Germinal center (tissue), 1 donor: ENCODE data around the gene U2AF2.

ENCODE experiments used
- DNase-seq: peaks from one replicate; pipeline ENCODE4 v3.0.0; 2012; ENCODE audit warnings: mixed read lengths, low spot score

U2AF2 gene

DNA sequence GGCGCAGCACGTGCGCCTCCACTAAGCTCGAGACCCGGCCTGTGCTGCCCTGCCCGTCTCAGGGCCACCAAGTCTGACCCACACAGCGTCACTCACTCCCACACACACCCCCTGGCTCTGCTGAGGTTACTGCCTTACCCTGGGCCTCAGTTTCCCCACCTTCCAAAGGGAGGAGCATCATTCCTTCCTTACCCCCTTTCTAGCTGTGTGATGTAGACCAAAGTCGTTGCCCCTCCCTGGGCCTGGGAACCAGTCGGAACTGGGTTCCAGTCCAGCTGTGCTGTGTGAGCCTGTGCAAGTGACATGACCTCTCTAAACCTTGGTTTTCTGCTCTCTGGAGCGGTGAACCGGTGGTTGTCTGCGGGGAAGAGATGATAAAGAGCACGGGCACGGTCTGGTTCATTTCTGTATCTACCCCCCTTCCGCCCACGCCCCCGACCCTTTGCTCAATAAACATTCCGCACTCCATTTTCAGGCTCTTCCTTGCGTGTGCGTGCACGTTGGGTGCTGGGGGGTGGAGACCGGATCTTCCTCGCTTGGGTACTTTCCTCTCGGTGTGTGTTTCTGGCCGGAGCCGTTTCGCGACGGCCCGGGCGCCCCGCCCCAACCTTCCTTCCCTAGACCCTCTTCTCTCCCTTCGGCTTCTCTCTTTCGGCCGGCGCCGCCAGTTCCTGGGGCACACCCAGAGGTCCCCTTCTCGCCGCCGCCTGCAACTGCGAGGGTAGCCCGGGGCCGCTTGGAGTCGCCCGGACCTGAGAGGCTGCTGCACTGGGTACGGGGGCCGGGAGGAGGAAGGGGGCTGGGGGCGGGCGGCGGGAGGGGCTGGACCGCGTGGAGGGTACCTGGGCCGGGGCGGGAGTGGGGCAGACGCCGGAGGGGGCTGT is 11.6 kb upstream of the U2AF2 start, which contains the start of gene ZNF581:
TSS of gene ZNF581 (plus strand) at position 647 of the 884 bp plus-strand sequence. CDS start 923 bp downstream, outside the sequence.
- DNase-seq: peak; percentile 80

DNA sequence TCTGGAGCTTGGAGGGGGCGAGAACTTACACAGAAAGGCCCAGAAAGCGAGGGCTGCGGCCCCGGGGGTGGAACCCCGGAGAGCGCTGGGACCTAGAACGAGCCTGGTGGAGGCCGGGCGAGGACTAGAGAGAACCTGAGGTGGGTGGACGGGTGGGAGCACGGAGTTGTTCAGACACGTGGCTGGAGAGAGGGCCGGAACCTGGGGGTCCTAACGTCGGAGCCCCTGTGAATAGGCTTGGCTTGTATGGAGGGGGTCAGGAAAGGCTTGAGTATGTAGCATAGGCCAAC is 11.0 kb upstream of the U2AF2 start:
- no peak for DNase-seq

DNA sequence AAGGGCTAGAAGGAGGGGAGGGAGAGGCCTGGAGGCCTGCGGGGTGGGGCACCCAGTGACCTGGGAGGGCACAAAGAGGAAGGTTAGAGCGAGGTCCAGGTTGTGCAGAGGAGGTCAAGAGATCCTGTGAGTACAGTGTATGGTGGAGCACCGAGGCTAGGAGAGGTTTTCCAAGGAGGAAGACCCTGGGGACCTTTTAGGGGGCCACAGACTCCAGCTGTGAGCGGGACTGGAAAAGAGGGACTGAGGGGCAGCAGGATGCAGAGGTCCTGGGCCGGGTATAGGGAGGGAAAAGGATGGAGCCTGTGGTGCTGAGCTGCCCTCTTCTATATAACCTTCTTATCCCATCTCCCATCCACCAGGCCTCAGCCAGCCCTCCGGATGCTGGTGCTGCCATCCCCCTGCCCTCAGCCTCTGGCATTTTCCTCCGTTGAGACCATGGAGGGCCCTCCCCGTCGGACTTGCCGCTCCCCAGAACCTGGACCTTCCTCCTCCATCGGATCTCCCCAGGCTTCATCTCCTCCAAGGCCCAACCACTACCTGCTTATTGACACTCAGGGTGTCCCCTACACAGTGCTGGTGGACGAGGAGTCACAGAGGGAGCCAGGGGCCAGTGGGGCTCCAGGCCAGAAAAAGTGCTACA is 10.5 kb upstream of the U2AF2 start:
- no peak for DNase-seq

DNA sequence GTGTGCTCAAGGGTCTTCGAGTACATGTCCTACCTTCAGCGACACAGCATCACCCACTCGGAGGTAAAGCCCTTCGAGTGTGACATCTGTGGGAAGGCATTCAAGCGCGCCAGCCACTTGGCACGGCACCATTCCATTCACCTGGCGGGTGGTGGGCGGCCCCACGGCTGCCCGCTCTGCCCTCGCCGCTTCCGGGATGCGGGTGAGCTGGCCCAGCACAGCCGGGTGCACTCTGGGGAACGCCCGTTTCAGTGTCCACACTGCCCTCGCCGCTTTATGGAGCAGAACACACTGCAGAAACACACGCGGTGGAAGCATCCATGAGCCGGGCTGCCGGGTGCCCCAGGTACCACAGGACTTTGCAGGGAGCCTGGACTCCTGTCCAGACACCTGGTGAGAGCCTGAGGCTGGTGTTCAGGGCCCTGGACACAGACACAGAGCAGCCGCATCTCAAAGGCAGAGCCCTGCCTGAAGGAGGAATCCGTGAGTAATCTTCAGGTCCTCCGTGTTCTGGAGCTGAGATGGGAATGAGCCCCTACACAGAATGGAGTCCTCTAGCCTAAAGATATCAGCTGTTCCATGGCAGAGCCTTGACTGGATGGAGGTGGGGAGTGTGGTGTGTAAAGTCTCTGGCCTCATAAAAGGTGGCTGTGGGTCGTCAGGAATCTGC is 9.9 kb upstream of the U2AF2 start:
- DNase-seq: peak; percentile 49

DNA sequence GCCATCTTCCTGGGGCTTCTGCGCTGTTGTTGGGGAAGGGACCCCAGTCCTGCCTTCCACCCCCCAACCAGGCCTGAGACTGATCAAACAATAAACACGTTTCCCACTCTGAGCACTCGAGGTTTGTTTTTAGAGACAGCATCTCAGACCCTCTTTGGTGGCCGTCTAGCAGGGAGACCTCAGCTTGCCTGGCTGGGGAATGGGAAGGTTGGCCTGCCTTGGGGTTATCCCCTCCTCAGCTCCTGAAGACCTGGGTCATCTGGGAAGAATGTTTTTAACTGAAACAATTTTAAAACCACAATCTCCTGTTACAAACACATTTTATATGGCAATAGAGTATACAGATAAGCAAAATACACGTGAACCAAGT is 9.3 kb upstream of the U2AF2 start:
- no peak for DNase-seq

DNA sequence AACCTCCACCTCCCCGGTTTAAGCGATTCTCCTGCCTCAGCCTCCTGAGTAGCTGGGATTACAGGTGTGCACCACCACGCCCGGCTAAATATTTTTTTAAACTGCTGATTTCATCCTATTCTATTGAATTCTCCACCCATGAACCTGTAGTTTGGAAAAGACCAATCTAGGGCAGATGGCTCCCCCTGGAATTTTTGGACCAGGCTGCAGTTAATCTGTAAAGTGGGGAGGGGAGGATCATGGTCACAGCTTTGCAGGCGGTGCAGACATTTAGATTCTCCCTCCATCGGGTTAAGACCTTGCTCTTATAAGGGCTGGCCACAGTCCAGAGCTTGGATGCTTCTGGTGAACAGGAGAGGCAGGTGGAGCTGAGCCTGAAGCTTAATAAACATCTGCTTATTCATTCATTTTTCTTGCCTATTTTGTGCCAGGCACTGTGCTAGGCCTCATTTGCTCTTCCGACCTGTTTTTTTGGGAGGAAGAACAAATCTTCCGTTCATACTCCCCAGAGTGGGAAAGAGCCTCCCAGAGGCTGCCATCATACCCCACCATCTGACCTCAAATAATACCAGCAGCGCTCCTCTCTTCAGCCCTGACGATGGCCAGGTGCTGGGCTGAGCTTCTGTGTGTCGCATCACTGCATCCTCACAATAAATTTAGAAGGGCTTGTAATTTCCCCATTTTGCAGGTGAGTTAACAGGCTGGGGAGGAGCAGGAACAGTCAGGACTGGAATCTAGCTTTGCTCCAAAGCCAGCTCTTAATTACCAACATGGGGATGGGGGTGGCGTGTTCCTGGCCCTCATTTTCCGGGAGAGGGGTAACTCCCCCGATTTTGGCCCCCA is 7.7 kb upstream of the U2AF2 start:
- DNase-seq: peak; percentile 73

DNA sequence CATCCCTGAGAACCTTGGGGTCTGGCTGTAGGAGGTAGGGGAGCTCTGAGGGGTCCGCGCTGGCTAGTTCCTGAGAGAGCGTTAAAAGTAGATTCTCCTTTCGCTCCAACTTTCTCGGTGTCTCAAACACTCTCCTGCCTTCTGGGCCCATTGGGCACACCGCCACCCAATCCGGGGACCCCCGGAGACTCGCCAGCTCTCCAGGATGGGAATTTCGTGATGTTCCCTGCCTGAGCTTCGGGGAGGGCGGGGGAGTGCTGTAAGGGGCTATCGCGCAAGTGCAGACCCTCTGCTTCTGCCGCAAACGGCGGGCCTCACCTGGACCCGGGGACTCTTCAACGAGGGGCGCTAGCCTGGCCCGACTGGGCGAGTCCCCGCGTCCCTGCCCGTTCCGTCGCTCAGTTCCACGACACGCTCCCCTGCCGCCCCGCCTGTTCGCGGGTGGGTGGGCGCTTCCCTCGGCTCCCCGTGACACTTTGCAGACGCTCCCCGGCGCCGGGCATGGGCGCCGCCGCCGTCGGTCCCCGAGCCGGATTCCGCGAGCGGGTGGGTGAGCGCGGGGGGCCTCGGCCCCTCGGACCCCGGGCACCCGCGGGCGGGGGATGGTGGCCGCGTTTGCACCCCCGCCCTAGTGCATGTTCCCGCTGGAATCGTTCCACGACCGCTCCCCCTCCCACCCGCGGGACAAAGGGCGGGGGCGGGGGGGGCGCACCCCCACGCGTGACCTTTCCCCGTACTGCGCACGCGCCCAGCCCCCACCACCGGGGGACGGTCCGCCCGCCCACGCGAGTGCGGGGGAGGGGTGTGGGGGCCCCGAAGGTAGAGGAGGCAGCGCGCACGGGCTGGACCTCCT is 6.9 kb upstream of the U2AF2 start, which contains the start of gene CCDC106:
TSS of gene CCDC106 (plus strand) at position 481 of the 853 bp plus-strand sequence. CDS start 835 bp downstream, outside the sequence.
- DNase-seq: peak; percentile 54

DNA sequence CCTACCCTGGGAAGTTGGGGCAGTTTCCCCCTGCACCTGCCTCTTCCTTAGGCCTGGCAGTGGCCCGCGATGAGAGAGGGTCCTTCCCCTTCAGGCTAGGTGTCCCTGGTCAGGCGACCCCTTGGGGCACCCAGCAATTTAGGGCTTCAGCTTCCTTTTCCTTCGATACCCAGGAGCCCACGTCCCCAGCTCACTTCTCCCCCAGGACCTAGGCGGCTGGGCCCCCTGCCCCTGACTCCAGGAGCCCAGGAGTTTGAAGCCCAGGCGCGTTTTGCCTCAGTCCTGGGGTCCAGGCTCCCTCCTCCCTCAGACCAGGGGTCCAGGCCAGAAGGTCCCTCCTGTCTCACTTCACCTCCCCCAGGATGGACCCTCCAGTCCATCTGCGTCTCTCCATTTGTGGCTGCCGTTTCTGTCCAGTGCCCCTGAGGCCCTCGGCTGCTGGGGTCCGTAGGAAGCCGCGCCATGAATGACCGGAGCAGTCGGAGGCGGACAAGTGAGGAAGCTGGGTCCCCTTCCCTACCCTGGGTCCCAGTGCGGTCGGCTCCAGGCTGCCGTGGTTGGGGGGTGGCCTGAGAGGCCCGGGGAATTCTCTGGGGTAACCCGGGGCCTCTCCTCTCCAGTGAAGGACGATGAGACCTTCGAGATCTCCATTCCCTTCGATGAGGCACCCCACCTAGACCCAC is 6.1 kb upstream of the U2AF2 start:
- DNase-seq: no peak

DNA sequence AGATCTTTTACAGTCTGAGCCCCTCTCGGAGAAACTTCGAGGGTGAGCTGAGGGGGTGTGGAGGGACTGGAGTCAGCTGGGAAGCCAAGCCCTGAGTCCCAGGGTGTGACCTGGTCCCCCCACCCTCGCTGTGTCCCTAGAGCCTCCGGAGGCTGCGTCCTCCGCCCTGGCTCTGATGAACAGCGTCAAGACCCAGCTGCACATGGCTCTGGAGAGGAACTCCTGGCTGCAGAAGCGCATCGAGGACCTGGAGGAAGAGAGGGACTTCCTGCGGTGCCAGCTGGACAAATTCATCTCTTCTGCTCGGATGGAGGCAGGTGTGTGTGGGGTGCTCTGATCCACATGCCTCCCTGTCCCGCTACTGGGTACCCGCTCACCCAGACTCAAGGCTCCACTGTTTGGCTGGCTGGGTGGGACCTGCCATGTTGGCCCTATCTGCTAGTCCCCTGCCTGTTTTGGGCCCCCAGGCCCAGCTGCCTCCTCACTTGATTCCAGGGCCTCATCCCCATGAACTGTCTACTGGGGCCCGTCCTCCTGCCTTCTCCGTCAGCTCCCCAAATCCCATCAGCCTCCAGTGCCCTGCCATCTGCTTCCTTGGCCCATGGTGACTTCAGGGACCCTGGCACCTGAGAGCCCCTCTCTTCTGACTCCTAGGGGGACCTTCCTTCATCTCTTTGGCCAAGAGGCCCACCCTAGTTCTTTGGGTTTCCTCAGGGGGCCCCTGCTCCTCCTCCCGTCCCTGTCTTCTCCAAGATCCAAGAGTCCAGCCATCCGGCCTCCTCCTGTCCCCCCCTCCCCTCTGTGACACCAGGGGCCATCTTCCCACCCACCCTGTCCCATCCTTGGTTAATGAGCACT is 5.3 kb upstream of the U2AF2 start:
- DNase-seq: no peak

DNA sequence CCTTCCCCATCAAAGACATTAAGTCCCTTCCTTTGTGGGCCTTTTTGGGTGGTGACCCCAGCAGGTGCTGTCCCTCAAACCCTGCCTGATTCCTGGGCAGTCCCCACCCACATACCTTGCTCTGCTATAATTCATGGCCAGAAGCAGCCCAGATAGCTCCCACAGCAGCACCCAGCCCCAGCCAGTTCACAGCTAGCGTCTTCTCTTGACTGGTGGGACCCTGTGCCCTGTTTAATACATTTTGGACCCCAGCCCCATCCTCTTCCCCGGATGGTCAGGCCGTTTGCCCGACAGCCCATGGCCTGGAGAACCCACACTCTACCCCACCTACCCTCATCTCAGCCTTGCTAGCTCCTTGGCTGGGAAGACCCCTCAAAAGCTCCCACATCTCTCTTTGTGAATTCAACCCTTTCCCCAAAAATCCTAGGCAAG is 4.7 kb upstream of the U2AF2 start:
- no peak for DNase-seq

DNA sequence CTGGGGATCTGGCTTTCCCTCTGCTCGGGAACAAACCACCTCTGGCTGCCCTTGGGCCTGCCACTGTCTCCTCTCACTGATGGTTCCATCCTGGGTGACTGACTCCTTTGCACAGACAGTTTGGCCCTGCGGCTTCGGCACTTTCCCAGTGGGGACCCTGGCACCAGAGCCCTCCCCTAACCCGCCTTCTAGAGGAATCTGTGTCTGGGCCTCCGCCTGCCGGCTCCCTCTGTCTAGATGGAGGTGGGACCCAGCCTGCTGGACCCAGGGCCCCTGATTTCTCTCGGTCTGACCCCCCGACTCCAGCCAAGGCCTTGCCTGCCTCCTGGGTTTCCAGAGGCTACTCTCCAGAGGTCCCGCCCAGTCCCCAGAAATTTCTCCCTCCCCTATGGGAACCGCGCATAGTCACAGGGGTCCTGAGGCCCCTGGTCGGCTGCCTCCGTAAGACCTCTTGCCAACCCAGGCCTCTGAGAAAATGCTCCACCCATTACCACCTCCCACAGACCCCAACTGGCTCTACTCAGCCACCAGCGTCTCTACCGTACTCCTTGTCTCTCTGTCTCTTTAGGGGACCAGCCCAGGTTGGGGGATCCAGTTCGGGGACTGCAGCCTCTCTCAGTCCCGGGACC is 4.1 kb upstream of the U2AF2 start:
- no peak for DNase-seq

DNA sequence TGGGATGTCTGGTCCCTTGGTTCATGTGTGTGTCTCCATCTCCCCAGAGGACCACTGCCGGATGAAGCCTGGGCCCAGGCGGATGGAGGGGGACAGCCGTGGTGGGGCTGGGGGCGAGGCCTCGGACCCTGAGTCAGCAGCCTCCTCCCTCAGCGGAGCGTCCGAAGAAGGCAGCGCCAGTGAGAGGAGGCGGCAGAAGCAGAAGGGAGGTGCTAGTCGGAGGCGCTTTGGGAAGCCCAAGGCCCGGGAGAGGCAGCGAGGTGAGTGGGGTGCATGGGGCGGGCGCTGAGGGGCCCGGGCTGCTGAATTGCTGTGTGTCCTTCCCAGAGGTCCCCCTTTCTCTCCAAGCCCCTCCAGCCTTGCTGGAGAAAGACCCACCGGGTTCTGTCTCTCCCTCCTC is 3.6 kb upstream of the U2AF2 start:
- no peak for DNase-seq

DNA sequence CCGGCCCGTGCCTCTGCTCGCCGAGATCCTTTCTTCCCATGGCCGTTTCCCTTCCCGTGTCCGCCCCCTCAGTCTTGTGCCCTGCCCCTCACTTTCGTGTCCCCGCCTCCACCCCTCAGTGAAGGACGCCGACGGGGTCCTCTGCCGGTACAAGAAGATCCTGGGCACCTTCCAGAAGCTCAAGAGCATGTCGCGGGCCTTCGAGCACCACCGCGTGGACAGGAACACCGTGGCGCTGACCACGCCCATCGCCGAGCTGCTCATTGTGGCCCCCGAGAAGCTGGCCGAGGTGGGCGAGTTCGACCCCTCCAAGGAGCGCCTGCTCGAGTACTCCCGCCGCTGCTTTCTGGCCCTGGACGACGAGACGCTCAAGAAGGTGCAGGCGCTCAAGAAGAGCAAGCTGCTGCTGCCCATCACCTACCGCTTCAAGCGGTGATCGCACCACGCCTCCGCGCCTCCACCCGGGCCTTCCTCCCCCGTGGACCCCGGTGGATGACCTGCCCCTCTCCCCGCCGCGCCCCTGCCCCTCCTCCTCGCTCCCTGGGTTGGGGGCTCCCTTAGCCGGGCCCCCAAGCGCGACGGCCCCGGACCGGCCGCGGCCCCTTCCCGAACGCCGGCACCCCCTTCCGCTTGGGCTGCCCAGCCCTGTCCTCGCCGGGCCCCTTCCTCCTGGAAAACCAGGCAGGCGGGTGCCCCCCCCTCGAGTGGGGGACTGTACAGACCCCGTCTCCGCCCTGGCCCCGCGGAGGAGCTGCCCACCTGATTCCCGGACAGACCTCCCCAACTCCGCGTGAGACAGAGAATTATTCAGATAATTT is 2.3 kb upstream of the U2AF2 start:
- DNase-seq: no peak

DNA sequence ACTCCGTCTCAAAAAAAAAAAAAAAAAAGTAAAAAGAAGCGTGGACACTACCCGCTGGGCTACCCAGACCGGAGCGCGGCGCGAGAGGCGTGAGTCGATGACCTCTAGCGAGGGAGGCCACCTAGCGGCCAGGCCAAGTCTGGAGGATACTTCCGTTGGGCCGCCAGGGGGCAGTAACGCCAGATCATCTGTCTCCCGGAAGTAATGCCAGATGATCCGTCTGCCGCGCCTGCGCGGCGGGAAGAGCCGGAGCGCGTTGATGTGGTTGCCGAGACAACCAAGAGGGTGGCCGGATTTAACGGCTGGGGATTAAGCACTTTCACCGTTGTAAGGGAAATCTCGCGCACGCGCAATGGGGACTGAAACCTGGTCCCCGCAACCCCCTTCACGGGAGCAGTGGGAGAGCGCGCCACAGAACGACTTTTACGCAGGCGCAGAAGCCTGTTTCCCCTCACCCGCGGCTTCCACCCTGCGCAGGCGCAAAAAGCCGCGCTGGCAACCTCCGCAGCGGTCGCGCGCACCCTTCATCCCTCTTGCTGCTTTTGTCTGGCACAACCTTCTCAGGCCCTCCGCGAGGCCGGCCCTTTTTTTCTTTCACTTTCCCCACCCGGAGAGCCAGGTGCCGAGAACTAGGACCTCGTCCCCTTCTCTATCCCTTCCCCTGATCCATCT is 1.0 kb upstream of the U2AF2 start:
- peak; percentile 94 for DNase-seq

DNA sequence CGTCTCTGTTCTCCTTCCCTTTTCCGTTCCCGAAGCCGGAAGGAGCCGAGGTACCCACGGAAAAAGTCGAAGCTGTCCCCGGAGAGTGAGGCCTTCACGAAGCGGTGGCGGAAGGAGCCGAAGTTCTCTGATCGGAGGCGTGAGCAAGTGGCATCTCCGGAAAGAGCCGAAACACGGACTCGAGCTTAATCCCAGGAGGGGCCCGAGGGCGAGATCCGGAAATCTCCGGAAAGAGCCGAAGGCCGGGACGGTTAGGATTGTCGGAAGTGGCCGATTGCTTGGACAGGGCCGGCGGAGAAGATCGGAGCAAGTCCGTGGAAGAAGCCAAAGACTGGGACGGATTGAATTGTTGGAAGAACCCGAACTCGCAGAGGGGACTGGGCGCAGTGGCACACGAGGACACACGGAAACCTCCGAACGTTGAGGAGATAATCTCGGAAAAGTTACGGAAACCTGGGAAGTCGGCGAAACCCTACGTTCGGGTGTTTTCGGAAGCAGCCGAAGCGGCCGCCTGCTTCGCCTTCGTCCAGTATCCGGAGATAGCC is 440 bp upstream of the U2AF2 start:
- peak; percentile 89 for DNase-seq

DNA sequence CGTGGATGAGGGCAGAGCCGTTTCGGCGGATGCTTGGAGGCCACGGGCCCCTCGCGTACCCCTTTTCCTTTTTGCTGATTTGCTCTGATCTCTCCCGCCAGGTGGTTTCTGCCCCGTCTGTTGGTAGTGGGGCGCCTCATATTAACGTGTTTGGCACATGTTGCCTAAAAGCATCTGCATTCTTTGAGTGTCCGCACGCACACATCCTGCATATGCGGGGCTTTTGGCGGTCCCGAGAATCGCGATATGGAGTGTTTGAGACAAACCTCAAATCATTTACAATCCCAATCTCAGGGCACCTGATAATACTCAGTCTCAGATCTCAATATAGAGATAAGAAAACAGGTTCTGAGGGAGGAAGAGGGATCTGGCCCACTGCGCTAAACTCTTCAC is 809 bp downstream of the U2AF2 start:
- no peak for DNase-seq

DNA sequence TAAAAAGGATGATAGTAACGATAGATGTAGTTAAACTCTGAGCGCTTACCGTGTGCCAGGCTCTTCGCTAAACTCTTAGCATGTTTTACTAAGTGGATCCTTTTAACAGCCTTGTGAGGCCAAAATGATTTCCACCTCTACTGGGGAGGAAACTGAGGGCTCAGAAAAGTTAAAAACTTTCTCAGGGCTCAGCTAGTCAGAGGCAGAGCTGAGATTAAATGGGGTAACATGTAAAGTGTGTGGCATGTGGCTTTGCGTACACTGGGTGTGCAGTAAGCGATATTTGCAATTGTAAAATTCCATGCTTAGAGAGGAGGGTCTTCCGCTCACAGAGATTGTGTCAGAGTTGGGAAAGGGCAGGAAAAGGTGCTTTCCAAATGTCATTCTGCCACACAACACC is 1.7 kb downstream of the U2AF2 start:
- DNase-seq: no peak
